Hepatocyte (in vitro differentiated cells): ENCODE measurements around the gene ACACB. TPM values are rescaled to one million over a fixed set of nuclear protein-coding genes. Genes with fewer than 3 reads are reported as not detected.

ENCODE experiments used
- DNase-seq: peaks from one replicate; pipeline ENCODE4 v3.0.0-alpha.2; 2016; ENCODE audit warnings: low spot score
- H2AFZ ChIP-seq: fragments of 200-600 bp; sonication (generic); 2 replicates; pipeline ENCODE4 v1.6.0; 2016; ENCODE audit warnings: antibody characterized with exemption, mild to moderate bottlenecking
- H3K27ac ChIP-seq: fragments of 200-600 bp; sonication (generic); 2 replicates; pipeline ENCODE4 v1.5.1; 2016; ENCODE audit warnings: mild to moderate bottlenecking
- H3K27me3 ChIP-seq: fragments of 200-600 bp; sonication (generic); 2 replicates; pipeline ENCODE4 v1.6.1; 2016
- H3K36me3 ChIP-seq: fragments of 200-600 bp; sonication (generic); replicated peaks from 2 replicates; pipeline ENCODE4 v1.5.1; 2016; ENCODE audit warnings: low read depth; ENCODE audit not compliant: insufficient read depth
- H3K4me1 ChIP-seq: fragments of 200-600 bp; sonication (generic); 2 replicates; pipeline ENCODE4 v1.5.1; 2016; ENCODE audit warnings: mild to moderate bottlenecking, moderate library complexity; ENCODE audit not compliant: insufficient read depth
- H3K4me2 ChIP-seq: fragments of 200-600 bp; sonication (generic); 2 replicates; pipeline ENCODE4 v1.6.0; 2016
- H3K4me3 ChIP-seq: fragments of 200-600 bp; sonication (generic); 2 replicates; pipeline ENCODE4 v1.5.1; 2016; ENCODE audit warnings: mild to moderate bottlenecking
- H3K79me2 ChIP-seq: fragments of 200-600 bp; sonication (generic); 2 replicates; pipeline ENCODE4 v1.6.0; 2017; ENCODE audit warnings: mild to moderate bottlenecking
- H3K9me2 ChIP-seq: fragments of 200-600 bp; sonication (generic); replicated peaks from 2 replicates; pipeline ENCODE4 v1.6.0; 2017; ENCODE audit warnings: mild to moderate bottlenecking; ENCODE audit not compliant: insufficient read depth
- H3K9me3 ChIP-seq: fragments of 200-600 bp; sonication (generic); 2 replicates; pipeline ENCODE4 v1.5.1; 2016; ENCODE audit warnings: low read depth, mild to moderate bottlenecking
- H4K20me1 ChIP-seq: fragments of 200-600 bp; sonication (generic); 2 replicates; pipeline ENCODE4 v1.6.0; 2016; ENCODE audit warnings: mild to moderate bottlenecking; ENCODE audit not compliant: insufficient read depth, poor library complexity, severe bottlenecking
- EZH2 ChIP-seq: fragments of 200-600 bp; sonication (generic); IDR thresholded peaks from 2 replicates; pipeline ENCODE4 v1.6.1; 2016; ENCODE audit warnings: antibody characterized with exemption, mild to moderate bottlenecking, borderline replicate concordance
- EZH2phosphoT487 ChIP-seq: fragments of 200-600 bp; sonication (generic); IDR thresholded peaks from one replicate; pipeline ENCODE4 v1.6.1; 2018; ENCODE audit warnings: antibody characterized with exemption, mild to moderate bottlenecking, low read depth, moderate library complexity; ENCODE audit not compliant: unreplicated experiment, severe bottlenecking
- WGBS: methylation state at CpG from one replicate; pipeline ENCODE4 v1.1.6; 2016; ENCODE audit warnings: low lambda C conversion rate; ENCODE audit errors: missing lambda C conversion rate; 5-methylcytosine and 5-hydroxymethylcytosine counted together
- polyA plus RNA-seq: library from polyadenylated mRNA; unstranded; fragments of >200 nt; fragmentation: Nextera tagmentation; extraction: Ambion mirVana; gene quantifications from 2 replicates; pipeline ENCODE4 v1.2.1, GENCODE V29; 2016
- total RNA-seq: library from RNA; depleted of rRNA; stranded (reverse); fragments of >200 nt; gene quantifications from 2 replicates; pipeline ENCODE4 v1.2.3, GENCODE V29; 2014
- TF ChIP-seq, protein P1 (sequence below): fragments of 200-600 bp; sonication (generic); IDR thresholded peaks from 2 replicates; pipeline ENCODE4 v1.5.1; 2016; ENCODE audit warnings: antibody characterized with exemption, mild to moderate bottlenecking; ENCODE audit not compliant: poor library complexity

ACACB gene
- total and polyA plus RNA-seq, 2 experiments from 2014 or later: 3.9 to 9.3 TPM

DNA sequence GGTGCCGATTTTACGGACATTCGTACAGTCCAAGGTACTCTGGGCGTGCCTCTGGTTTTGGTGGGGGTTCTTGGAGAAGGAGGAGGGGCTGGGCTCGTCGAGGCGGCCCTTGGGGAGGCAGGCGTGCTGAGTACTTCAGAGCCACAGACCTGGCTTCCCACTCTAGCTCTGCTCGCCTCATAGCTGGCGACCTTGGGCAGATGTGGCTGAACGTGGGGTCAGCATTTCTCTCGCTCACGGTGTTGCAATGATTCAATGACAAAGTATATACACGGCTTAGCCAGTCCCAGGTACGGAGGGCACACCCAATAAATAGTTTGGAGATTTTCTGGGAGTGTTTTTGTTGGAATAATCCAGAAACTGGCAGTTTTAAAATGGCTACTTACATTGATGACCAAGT is 117.6 kb downstream of the ACACB start:
- Histone ChIP-seq H3K36me3 (no peaks in the 10 kb centered on the region), H3K4me3 (no peak overlapping the region), H3K27me3 (no peaks in the 10 kb centered on the region), H3K79me2 (no peaks in the 10 kb centered on the region), H3K9me2 (no peaks in the 10 kb centered on the region), H3K4me2 (no peak overlapping the region), H3K27ac (no peak overlapping the region), H4K20me1 (no peaks in the 10 kb centered on the region), H2AFZ (no peak overlapping the region), H3K4me1 (no peaks in the 10 kb centered on the region), H3K9me3 (no peaks in the 10 kb centered on the region)
- TF ChIP-seq, protein P1, sequence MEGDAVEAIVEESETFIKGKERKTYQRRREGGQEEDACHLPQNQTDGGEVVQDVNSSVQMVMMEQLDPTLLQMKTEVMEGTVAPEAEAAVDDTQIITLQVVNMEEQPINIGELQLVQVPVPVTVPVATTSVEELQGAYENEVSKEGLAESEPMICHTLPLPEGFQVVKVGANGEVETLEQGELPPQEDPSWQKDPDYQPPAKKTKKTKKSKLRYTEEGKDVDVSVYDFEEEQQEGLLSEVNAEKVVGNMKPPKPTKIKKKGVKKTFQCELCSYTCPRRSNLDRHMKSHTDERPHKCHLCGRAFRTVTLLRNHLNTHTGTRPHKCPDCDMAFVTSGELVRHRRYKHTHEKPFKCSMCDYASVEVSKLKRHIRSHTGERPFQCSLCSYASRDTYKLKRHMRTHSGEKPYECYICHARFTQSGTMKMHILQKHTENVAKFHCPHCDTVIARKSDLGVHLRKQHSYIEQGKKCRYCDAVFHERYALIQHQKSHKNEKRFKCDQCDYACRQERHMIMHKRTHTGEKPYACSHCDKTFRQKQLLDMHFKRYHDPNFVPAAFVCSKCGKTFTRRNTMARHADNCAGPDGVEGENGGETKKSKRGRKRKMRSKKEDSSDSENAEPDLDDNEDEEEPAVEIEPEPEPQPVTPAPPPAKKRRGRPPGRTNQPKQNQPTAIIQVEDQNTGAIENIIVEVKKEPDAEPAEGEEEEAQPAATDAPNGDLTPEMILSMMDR: no peak
- TF ChIP-seq EZH2: no peak
- no peak for TF ChIP-seq EZH2phosphoT487
- 94% methylated on average over 15 of the region's 15 CpGs for WGBS
- DNase-seq: no peak

DNA sequence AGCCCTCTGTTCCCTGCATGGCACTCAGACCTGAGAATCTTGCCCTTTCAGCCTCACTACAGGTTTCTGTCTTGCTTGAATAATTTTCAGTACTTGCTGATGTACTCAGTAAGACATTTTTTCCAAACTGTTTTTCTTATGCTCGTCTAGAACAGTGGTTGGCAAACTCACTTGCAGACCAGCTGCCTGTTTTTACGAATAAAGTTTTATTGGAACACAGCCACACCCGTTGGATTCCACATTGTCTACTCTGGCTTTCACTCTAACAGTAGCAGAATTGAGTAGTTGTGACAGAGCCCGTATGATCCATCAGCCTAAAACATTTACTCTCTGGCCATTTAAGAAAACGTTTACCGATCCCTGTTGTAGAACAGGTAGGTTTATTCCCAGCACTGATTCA is 119.9 kb downstream of the ACACB start:
- no peaks in the 10 kb centered on the region for H3K4me1 ChIP-seq
- TF ChIP-seq EZH2phosphoT487: no peak
- no peak for TF ChIP-seq EZH2
- TF ChIP-seq, protein P1: no peak
- WGBS: 91% methylated on average over 6 of the region's 6 CpGs
- H3K27me3 ChIP-seq: no peaks in the 10 kb centered on the region
- no peak for DNase-seq
- no peaks in the 10 kb centered on the region for H4K20me1 ChIP-seq
- no peak overlapping the region for H3K4me2 ChIP-seq
- H3K9me3 ChIP-seq: no peaks in the 10 kb centered on the region
- H3K79me2 ChIP-seq: no peaks in the 10 kb centered on the region
- no peak overlapping the region for H3K27ac ChIP-seq
- no peak overlapping the region for H2AFZ ChIP-seq
- no peaks in the 10 kb centered on the region for H3K36me3 ChIP-seq
- H3K4me3 ChIP-seq: no peak overlapping the region
- H3K9me2 ChIP-seq: no peaks in the 10 kb centered on the region

DNA sequence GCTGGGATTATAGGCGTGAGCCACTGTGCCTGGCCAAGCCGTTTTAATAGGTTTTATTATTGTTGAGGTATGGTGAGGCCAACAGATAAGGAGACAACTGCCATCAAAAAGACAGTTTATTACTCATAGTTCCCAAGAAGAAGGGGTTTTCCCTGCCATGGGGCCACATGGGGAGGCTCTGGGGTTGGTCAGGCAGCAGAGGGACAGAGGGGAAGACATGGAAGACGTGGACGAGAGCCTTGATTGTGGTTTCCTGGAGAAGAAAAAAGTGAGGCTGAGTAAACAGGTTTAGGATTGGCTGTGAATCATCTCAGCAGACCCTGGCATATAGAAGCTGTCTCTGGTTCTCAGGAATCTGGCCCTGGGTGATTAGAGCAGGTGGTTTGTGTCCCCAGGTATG is 122.8 kb downstream of the ACACB start:
- H3K27ac ChIP-seq: no peak overlapping the region
- H3K4me3 ChIP-seq: no peak overlapping the region
- H3K4me1 ChIP-seq: no peaks in the 10 kb centered on the region
- H2AFZ ChIP-seq: no peak overlapping the region
- H3K4me2 ChIP-seq: no peak overlapping the region
- H3K9me3 ChIP-seq: no peaks in the 10 kb centered on the region
- H3K9me2 ChIP-seq: no peaks in the 10 kb centered on the region
- 88% methylated on average over 4 of the region's 4 CpGs for WGBS
- no peaks in the 10 kb centered on the region for H3K36me3 ChIP-seq
- no peaks in the 10 kb centered on the region for H3K79me2 ChIP-seq
- TF ChIP-seq EZH2 (no peak), EZH2phosphoT487 (no peak)
- TF ChIP-seq, protein P1: no peak
- no peaks in the 10 kb centered on the region for H4K20me1 ChIP-seq
- H3K27me3 ChIP-seq: no peaks in the 10 kb centered on the region
- DNase-seq: no peak

DNA sequence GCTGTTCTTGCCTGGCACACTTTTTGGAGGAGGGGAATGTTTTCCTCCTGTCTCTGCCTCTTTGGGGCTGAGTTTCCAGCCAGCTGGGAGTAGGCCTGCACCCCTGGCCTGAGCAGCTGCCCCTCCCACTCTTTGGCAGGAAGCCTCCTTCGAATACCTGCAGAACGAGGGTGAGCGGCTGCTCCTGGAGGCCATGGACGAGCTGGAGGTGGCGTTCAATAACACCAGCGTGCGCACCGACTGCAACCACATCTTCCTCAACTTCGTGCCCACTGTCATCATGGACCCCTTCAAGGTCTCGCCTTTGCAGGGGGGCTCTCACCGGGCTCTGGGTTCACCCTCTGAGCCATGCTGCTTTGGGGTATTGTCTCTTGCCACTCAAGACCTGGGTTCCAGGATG is 123.3 kb downstream of the ACACB start:
- TF ChIP-seq, protein P1: no peak
- TF ChIP-seq EZH2: no peak
- no peak for TF ChIP-seq EZH2phosphoT487
- H3K36me3 ChIP-seq: no peaks in the 10 kb centered on the region
- WGBS: 96% methylated on average over 11 of the region's 11 CpGs

More for the DNA sequence above, 123.3 kb downstream of the ACACB start:
- H3K4me1 ChIP-seq: no peaks in the 10 kb centered on the region
- H3K4me3 ChIP-seq: no peak overlapping the region
- no peak for DNase-seq
- no peaks in the 10 kb centered on the region for H3K9me2 ChIP-seq
- H3K4me2 ChIP-seq: no peak overlapping the region
- no peak overlapping the region for H2AFZ ChIP-seq
- H4K20me1 ChIP-seq: no peaks in the 10 kb centered on the region
- H3K27me3 ChIP-seq: no peaks in the 10 kb centered on the region
- no peaks in the 10 kb centered on the region for H3K79me2 ChIP-seq
- no peak overlapping the region for H3K27ac ChIP-seq
- H3K9me3 ChIP-seq: no peaks in the 10 kb centered on the region
